GM12875 (cell line): ENCODE data around the gene AGPAT3.

Experiments used
- H3K4me3 ChIP-seq: one replicate; pipeline ENCODE4 v1.5.1; 2011; ENCODE audit warnings: low read depth, low read length, control low read depth
- CTCF ChIP-seq: IDR thresholded peaks from 2 replicates; pipeline ENCODE4 v1.5.1; 2011; ENCODE audit warnings: low read depth, mild to moderate bottlenecking, control low read depth, inconsistent platforms, low read length, moderate library complexity, borderline replicate concordance; ENCODE audit not compliant: insufficient read depth

Gene AGPAT3

GRCh38 chr21:43934716-43935705, 70.0 kb downstream of the AGPAT3 start:
- H3K4me3 ChIP-seq = no peak overlapping the region
- TF ChIP-seq CTCF = no peak

DNA sequence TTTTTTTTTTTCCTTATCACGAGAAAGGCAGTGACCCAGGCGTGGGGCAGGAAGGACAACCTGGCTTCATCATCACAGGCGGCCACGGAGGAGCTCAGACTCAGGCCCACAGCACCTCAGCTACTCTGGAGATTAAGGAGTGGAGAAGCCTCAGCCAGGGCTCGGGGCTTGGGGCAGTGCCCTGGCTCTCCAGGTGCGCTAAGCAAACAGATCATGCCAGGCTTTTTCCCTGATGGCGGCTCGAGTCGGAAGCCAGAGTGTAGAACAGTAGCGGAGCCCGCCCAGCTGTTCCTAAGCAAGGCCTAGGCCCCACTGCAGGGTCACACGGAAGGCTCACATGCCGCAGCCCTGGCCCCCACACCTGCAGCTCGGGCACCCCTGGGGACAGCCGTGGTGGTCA, 70.7 kb downstream of the AGPAT3 start:
- no peak overlapping the region for H3K4me3 ChIP-seq
- no peak for TF ChIP-seq CTCF

GRCh38 chr21:43936247-43936967, 71.4 kb downstream of the AGPAT3 start:
- TF ChIP-seq CTCF = no peak
- H3K4me3 ChIP-seq = no peak overlapping the region

- no peak for TF ChIP-seq CTCF
- H3K4me3 ChIP-seq = no peak overlapping the region
These were observed 72.2 kb downstream of the AGPAT3 start for GRCh38 chr21:43937051-43937832.

GRCh38 chr21:43937891-43938309, 72.9 kb downstream of the AGPAT3 start:
- no peak overlapping the region for H3K4me3 ChIP-seq
- TF ChIP-seq CTCF = no peak

DNA sequence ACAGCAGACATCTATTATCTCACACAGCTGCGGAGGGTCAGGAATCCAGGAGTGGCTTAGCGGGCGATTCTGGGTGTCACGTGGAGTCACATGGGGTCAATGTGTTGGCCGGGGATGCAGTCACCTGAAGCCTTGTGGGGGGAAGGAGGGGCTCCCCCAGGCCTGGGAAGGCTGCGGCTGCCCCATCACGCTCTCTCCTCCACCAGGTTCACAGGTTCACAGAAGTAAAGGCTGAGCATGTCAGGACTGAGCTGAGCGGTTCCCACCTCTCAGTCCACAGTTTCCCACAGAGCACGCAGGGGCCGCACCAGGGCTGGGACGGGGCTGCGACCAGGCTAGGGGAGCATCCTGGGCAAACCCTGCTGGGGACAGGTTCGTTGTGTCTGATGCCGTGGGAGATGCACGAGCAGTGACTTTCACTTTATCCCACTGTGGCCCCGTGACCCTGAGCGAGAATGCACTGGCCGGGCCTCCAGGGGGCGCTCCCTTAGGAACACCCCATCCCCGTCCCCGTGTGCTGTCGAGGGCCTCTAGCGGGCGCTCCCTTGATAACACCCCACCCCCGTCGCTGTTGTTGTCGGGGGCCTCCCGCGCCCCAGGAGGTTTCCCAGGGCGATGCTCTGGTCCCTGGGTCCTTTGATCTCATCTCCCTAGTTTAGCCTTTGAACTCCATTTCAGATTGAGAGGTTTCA, 73.9 kb downstream of the AGPAT3 start:
- TF ChIP-seq CTCF = peak; percentile 100
- peak overlapping the region; percentile 60 for H3K4me3 ChIP-seq
